Activated CD8-positive, alpha-beta memory T cell treated with anti-CD3 and anti-CD28 coated beads for 4 hours (primary cell): Measurements from ENCODE around the gene NDFIP1.

Experiments used
- DNase-seq, 2 donors: peaks; one replicate each; pipeline ENCODE4 v3.0.0-alpha.2; 2020; ENCODE audit warnings: low read depth in 2 of 2

NDFIP1 gene

GRCh38 chr5:142091922-142092321 is 16.7 kb upstream of the NDFIP1 start:
- no peak for DNase-seq

GRCh38 chr5:142095035-142095434 is 13.5 kb upstream of the NDFIP1 start:
- peak; percentile 27 to 66 for DNase-seq

- peak; percentile 56 to 80 for DNase-seq
Measured at GRCh38 chr5:142095651-142096330, 12.8 kb upstream of the NDFIP1 start.

DNA sequence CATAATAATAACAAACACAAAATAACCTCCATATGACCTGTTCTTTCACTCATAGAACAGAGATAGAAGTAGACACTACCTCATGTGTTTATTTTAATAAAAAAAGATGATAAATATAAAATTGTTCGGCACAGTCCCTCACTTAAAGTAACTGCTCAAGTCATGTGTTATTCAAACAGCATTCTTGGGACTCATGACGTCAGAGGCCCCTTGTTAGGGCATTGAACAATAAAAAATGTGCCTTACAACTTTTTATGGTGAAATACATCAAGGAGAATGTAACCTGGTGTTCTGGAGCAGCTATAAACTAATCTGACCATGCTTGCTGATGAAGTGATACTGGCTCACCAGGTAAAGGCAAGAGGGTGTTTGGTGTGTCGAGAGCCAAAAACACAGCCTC is 12.2 kb upstream of the NDFIP1 start:
- no peak for DNase-seq

GRCh38 chr5:142097681-142098080 is 10.9 kb upstream of the NDFIP1 start:
- DNase-seq: no peak

- no peak for DNase-seq
Measured at GRCh38 chr5:142098275-142098674, 10.3 kb upstream of the NDFIP1 start.

DNA sequence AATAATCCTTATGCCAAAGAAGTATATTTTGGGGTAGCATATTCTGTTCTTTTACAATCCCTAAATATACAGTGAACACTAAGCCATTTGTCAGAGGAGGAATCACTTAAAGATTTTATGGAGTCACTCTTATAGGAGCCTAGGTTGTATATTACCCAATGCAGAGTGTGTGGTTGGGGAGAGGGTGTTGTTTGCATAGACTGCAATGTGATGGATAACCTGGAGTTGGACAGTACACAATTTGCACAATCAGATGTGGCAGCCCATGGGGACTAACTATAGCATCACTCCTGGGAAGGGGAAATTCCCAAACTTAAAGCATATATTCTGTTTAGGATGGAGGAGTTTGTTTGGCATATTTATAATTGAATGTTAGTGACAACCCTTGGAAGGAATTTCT is 9.6 kb upstream of the NDFIP1 start:
- no peak for DNase-seq

DNA sequence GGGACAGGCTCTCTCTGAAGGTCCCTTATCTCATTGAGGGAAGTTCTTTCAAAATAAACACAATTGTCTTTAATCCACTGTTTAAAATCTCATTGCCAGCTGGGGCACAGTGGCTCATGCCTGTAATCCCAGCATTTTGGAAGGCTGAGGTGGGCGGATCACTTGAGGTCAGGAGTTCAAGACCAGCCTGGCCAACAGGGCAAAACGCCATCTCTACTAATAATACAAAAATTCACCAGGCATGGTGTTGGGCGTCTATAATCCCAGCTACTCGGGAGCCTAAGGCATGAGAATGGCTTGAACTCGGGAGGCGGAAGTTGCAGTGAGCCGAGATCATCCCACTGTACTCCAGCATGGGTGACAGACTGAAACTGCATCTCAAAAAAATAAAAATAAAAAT is 8.3 kb upstream of the NDFIP1 start:
- no peak for DNase-seq

GRCh38 chr5:142102980-142103740 is 5.4 kb upstream of the NDFIP1 start:
- no peak for DNase-seq

DNA sequence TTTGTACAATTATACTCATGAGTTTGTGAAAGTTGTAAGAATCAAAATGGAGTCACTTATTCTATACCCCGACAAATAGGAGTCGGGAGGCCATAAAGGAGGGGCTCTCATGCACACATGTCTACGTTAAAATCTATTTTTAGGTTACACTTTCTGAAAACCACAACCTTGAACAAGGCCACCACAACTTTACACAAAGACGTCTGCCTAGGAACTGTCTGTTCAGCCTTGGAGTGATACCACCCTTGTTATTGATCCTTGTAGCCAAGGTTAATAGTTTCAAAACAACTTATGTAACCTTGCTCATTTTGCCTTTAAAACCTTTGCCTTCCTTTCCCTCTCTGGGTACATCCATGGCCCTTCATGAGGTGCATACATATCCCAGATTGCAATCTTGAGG is 4.1 kb upstream of the NDFIP1 start:
- DNase-seq: no peak

- DNase-seq: no peak
Measured at GRCh38 chr5:142106061-142106460, 2.5 kb upstream of the NDFIP1 start.

DNA sequence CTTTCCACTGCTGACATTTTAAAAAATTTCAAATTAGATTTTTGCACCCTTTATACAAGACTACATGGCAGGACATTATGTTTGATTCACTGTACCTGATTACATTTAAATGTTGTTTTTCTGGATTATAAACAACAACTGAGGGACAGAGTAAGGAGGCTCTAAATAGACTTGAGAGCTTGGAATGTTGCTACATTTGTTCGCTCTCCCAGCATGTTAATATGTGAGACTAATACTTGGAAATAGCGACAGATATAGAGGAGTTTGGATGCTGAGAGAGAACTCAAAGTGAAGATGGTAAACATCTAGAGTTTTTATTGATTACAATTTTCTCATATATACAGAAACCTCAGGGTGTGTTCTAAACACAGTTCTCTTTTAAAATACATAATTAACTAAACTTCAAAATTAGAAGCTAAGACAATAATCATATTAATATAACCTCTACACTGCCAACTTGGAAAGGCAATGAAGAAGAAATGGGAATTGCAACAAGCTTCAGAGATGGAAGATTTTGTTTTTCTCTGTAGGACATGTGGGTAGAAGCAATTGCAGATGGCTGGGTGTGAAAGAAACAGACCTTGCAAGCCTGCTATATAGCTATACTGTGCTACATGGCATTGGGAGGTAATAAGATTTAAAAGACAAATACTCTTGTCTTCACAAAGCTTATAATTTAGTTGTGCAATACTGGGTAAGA is 1.4 kb upstream of the NDFIP1 start:
- no peak for DNase-seq

GRCh38 chr5:142107736-142108431 is 695 bp upstream of the NDFIP1 start:
- no peak for DNase-seq

DNA sequence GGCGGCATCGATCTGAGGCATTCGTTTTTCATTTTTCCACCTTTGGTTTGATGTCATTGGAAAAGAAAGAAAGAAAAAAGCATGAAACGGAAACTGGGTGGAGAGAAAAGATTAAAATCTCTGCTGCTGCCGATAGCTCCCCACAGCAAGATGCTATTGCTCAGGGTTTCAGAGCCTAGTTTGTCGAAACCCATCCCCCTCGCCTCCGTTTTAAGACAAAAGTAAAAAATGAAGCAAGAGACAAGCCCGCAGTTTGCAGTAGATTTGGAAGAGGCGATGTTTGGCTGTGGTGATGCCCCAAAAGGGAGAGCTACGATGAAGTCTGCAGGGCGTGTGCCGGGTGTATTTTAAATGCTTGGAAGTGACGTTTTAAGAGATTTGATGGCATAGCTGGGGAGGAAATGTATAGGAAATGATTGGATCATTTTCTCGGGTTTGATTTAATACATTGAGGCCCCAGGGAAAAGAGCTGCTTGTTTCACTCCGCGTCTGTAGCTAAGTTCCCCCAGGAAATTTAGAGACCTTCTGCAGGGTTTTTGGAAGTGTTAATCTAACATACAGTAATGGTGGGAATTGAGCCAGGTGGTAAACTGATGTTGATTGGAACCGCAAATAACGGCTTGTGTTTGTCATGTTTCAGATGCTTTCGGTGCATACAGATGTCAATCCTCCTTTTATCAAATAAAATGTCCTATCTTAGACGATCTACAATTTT is 909 bp downstream of the NDFIP1 start:
- no peak for DNase-seq

DNA sequence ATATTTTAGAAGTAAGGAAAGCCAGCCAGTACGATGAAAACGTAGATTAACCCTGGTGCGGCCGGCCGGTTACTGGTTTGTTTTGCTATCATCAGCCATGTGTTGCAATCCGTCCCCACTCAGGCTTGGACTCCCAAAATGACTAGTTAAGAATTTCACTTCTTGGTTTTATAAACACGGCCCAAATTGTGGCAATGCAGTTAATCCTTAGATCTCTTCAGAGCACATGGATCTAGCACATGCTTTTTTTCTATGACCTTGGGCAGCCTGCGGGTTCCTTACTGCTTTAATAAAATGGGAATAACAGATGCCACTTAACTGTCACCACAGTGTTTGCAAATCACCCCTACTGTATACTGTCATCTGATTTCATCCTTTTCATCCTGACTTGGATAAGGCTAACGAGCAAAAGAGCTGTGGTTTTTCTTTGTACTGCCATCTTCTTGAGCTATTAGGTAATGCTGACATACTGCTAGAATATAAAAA is 1.5 kb downstream of the NDFIP1 start:
- DNase-seq: no peak

GRCh38 chr5:142110988-142111687 is 2.6 kb downstream of the NDFIP1 start:
- DNase-seq: no peak

- no peak for DNase-seq
Measured at GRCh38 chr5:142114687-142115086, 6.1 kb downstream of the NDFIP1 start.

- no peak for DNase-seq
Measured at GRCh38 chr5:142115937-142116614, 7.5 kb downstream of the NDFIP1 start.

GRCh38 chr5:142117579-142118151 is 9.1 kb downstream of the NDFIP1 start:
- DNase-seq: no peak

DNA sequence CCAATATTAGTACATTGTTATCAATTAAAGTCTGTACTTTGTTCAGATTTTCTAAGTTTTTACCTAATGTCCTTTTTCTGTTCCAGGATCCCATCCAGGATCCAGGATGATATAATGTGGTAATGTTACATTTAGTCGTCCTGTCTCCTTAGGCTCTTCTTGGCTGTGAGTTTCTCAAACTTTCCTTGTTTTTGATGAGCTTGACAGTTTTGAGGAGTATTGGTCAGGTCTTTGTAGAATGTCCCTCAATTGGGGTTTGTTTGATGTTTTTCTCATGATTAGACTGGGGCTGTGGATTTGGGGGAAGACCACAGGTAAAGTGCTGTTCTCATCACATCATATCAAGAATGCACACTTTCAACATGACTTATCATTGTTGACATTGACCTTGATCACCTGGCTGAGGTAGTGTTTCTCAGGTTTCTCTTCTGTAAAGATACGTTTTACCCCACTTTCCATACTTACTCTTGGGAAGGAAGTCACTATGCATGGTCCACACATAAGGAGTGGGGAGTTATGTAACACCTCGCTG is 9.6 kb downstream of the NDFIP1 start:
- no peak for DNase-seq
